ENCODE measurements around the gene NKPD1. TPM values are rescaled to one million over a fixed set of nuclear protein-coding genes. Genes with fewer than 3 reads are reported as not detected.
A peak's percentile ranks its signal among the peaks of the same experiment; 100 is the strongest.

NKPD1 gene
- total RNA-seq, 1 donor from 2014 or later, result 0.67 TPM

- H3K27me3 Mint-ChIP-seq (ENCODE audit: unreplicated experiment), result peaks cover 21% of the 10 kb centered on the region
- TF ChIP-seq CTCF (IDR thresholded peaks at IDR 0.05; ENCODE audit: unreplicated experiment), result no peak
- peaks cover 18% of the 10 kb centered on the region for H3K4me1 Mint-ChIP-seq (ENCODE audit: unreplicated experiment)
- H3K9me3 Mint-ChIP-seq (ENCODE audit: unreplicated experiment), result no peaks in the 10 kb centered on the region
- H3K27ac Mint-ChIP-seq (ENCODE audit: unreplicated experiment), result no peak overlapping the region
- H3K4me3 Mint-ChIP-seq (ENCODE audit: unreplicated experiment), result no peak overlapping the region
- DNase-seq (ENCODE audit: low spot score), result no peak
- peaks cover 7% of the 10 kb centered on the region for H3K36me3 Mint-ChIP-seq (ENCODE audit: low read depth, unreplicated experiment)
Observed at GRCh38 chr19:45163156-45163555, 2.4 kb upstream of the NKPD1 start.

DNA sequence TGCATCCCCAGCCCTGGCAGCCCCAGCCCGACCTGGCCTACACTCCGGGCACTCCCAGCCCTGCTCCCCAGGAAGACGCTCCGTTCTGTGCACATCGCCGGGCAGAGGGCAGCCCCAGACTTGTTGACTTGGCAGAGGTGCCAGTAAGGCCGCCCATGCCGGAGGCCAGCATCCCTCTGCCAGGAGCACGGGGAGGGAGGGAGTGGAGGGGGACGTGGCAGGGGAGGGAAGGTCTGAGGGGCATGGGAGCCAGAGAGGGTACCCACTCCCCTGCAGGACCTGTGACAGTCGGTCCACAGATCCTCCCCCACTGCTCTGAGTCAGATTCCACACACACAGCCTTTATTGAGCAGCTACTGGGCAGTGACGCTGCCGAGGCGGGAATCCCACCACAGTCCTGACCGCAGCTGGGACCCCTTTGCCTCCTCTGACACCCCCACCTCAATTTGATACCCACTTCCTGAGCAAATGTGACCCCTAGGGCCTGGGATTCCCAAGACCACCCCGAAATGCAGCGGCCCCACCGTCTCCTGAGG is 1.9 kb upstream of the NKPD1 start:
- no peak overlapping the region for H3K4me3 Mint-ChIP-seq (ENCODE audit: unreplicated experiment)
- no peak for DNase-seq (ENCODE audit: low spot score)
- no peaks in the 10 kb centered on the region for H3K9me3 Mint-ChIP-seq (ENCODE audit: unreplicated experiment)
- H3K27me3 Mint-ChIP-seq (ENCODE audit: unreplicated experiment), result peaks cover 26% of the 10 kb centered on the region
- H3K27ac Mint-ChIP-seq (ENCODE audit: unreplicated experiment), result no peak overlapping the region
- peaks cover 7% of the 10 kb centered on the region for H3K36me3 Mint-ChIP-seq (ENCODE audit: low read depth, unreplicated experiment)
- TF ChIP-seq CTCF (IDR thresholded peaks at IDR 0.05; ENCODE audit: unreplicated experiment), result no peak
- H3K4me1 Mint-ChIP-seq (ENCODE audit: unreplicated experiment), result peaks cover 18% of the 10 kb centered on the region

DNA sequence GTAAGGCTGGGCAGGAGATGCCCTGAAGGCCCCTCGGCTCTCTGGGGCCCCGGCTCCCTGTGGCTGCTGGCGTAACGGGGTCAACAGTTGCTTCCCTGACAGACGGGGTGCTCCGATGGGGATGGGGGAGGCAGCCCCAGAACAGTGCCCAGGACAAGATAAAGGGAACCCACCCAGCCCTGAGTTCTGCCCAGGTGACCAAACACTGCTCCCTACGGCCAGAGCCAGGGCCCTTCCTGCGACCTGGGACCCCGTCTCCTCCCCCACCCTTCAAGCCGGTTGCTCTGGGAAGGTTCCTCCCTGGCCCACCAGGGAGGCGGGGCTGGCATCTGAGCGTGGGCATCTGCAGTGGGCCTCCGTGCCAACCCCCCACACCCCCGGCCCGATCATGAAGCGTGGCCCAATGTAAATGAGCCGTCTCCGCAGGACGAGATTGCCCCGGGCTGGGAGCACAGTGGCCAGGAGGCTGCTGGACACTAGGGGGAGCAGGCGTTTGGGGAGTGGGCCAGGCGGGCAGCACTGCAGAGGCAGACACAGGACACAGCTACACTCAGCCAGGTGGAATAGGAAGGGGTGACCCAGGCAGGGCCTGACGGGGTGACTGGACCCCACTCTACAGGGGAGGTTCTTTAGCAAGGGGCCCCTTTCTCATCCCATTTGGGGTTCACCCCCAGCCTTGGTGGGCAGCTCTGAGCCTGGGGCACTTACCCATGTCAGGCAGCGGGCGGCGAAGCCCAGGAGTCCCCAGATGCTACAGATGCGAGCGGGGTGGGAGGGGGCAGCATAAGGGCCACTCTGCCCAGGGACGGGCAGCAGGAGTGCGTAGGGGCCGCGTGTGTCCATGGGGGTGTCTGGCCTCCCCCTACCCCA is 1.2 kb upstream of the NKPD1 start:
- peak; percentile 88 for DNase-seq (ENCODE audit: low spot score)
- peaks cover 15% of the 10 kb centered on the region for H3K4me1 Mint-ChIP-seq (ENCODE audit: unreplicated experiment)
- peaks cover 29% of the 10 kb centered on the region for H3K27me3 Mint-ChIP-seq (ENCODE audit: unreplicated experiment)
- peaks cover 4% of the 10 kb centered on the region for H3K36me3 Mint-ChIP-seq (ENCODE audit: low read depth, unreplicated experiment)
- no peak overlapping the region for H3K4me3 Mint-ChIP-seq (ENCODE audit: unreplicated experiment)
- H3K9me3 Mint-ChIP-seq (ENCODE audit: unreplicated experiment), result no peaks in the 10 kb centered on the region
- H3K27ac Mint-ChIP-seq (ENCODE audit: unreplicated experiment), result no peak overlapping the region
- TF ChIP-seq CTCF (IDR thresholded peaks at IDR 0.05; ENCODE audit: unreplicated experiment), result peak; percentile 41

GRCh38 chr19:45159971-45160324 is 834 bp downstream of the NKPD1 start:
- H3K4me3 Mint-ChIP-seq (ENCODE audit: unreplicated experiment), result no peak overlapping the region
- no peaks in the 10 kb centered on the region for H3K9me3 Mint-ChIP-seq (ENCODE audit: unreplicated experiment)
- peaks cover 25% of the 10 kb centered on the region for H3K27me3 Mint-ChIP-seq (ENCODE audit: unreplicated experiment)
- peaks cover 3% of the 10 kb centered on the region for H3K36me3 Mint-ChIP-seq (ENCODE audit: low read depth, unreplicated experiment)
- H3K27ac Mint-ChIP-seq (ENCODE audit: unreplicated experiment), result peak overlapping the region; percentile 42
- H3K4me1 Mint-ChIP-seq (ENCODE audit: unreplicated experiment), result peaks cover 10% of the 10 kb centered on the region
- no peak for DNase-seq (ENCODE audit: low spot score)
- TF ChIP-seq CTCF (IDR thresholded peaks at IDR 0.05; ENCODE audit: unreplicated experiment), result no peak

Data from endothelial cell (in vitro differentiated cells).